HG03342 (cell line): ENCODE results near the gene CCDC88C.
"Not testable (repeated sequence)": the region's sequence is repeated elsewhere in the genome, so short reads cannot be mapped to it uniquely, and the experiment has no call there.

Experiments used
- ATAC-seq: cut with Tn5 transposase; IDR thresholded peaks from one replicate; pipeline ENCODE4 v1.9.1; 2021; ENCODE audit warnings: mild to moderate bottlenecking, moderate library complexity; ENCODE audit not compliant: unreplicated experiment

Gene CCDC88C

GRCh38 chr14:91418387-91419043, 895 bp upstream of the CCDC88C start:
- no peak for ATAC-seq

DNA sequence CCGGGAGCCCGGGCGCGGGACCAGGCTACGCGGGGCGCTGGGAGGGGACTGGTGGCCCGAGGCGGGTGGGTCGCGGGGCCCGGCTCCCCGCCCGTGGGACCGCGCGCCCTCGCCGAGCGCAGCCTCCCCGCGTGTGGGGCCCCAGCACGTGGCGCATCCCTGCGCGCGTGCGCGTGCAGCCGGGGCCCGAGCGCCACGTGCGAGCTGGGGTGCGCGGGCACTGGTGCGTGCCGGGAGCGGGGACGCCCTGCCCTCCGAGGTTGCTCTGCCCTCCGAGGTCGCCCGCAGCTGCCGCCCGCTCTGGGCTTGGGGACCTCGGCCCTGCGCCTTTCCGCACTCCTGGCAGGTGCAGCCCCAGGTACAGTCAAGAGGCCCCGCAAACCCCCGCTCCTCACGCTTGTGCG, 365 bp upstream of the CCDC88C start:
- ATAC-seq, result peak; percentile 20

DNA sequence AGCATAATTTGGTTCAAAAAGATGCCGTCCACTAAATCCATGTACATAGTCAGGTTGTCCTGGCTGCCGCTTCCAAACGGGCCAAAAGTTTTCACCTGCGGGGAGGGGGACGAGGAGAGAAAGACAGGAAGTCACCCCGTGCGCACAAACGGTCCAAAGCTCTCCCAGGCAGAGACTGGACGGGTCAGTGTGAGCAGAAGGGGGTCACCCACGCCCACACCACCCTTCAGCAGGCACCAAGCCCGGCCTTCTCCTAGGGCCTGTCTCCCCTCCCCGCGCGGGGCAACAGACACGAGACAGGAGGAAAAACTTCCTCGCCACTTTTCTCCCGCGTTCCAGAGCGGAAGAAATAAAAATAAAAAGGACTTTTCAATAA, 888 bp downstream of the CCDC88C start:
- no peak for ATAC-seq

DNA sequence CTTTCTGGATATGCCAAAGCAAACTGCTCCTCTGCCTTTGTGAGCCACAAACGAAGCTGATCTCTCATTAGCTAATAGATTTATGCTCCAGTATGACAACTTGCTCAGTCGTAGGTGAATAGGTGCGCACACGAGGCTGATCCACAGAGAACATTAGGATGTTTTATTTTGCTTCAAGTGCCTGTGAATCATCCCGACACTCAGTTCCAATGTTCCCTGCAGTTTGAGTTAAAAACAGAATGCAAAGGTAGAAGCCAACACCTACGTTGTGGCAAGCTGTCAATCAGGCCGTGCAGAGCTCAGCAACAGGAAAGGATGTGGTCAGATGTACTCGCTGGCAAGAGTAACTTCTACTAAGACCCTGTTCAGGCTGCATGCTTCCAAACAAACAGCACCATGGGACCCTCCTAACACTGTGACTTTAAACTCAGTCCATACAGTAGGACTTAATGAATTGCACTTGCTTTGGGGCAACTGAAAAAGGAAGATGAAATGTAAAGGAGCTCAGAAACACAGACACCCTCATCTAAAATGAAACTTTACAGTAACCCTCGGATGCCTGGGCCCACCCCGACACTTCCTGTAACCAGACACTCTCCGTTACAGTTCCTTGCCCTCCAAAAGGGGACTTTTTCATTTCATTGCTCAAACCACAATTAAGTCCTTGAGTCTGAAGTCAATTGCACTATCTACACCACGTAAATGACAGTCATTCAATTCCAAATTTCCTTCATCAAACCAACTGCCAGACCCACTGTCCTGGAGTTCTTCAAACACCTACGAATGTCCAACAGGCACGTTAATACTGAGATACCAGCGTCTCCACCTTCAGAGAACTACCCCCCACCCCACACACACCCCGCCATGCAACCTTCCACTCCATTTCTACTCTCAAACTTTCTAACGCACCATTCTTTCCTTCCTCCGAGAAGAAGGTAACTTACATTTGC, 1.6 kb downstream of the CCDC88C start:
- ATAC-seq, result peak; percentile 57

DNA sequence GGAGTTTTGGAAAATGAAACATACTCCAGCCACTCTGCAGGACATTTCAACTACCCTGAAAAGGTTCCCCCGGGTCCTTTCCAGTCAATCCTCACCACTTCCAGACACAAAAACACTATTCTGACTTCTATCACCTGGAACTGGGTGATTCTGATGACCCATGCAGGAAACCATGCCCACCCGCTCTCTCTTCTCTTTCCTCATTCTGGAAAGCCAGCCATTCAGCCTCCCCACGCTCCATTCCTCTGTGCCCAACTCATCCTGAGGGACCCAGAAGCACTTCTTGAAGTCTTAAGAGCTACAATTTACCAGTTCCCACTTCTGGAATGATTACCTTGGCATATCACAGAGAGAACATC, 3.2 kb downstream of the CCDC88C start:
- no peak for ATAC-seq

GRCh38 chr14:91413547-91414474, 3.8 kb downstream of the CCDC88C start:
- ATAC-seq, result no peak

DNA sequence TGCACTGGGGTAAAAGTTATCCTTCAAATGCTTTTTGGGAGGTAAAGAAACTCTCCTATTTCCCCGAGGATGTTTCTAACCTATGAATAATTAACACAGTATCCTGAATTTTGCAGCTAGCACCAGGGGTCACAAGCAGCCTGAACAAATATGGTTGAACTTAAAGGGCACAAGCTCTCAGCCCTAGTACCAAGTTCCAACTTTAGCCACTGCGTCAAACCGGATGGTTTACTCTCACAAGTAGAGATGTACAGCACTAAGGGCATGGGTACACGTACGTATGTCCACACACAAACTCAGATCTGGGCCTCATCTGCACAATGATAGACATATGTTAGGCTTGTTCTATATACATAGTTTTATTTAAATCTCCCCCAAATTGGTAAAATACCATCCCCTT, 4.7 kb downstream of the CCDC88C start:
- no peak for ATAC-seq

- no peak for ATAC-seq
Measured at GRCh38 chr14:91410771-91411536, 6.7 kb downstream of the CCDC88C start.

GRCh38 chr14:91409928-91410718, 7.5 kb downstream of the CCDC88C start:
- no peak for ATAC-seq

DNA sequence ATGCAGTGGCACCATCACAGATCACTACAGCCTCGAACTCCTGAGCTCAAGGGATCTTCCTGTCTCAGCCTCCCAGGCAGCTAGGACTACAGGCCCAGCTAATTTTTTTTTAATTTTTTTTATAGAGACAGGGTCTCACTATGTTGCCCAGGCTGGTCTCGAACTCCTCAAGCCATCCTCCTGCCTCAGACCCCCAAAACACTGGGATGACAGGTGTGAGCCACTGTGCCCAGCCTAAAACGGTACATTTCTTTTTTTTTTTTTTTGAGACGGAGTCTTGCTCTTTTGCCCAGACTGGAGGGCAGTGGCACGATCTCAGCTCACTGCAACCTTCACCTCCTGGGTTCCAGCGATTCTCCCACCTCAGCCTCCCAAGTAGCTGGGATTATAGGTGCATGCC, 8.4 kb downstream of the CCDC88C start:
- not testable (repeated sequence) for ATAC-seq

DNA sequence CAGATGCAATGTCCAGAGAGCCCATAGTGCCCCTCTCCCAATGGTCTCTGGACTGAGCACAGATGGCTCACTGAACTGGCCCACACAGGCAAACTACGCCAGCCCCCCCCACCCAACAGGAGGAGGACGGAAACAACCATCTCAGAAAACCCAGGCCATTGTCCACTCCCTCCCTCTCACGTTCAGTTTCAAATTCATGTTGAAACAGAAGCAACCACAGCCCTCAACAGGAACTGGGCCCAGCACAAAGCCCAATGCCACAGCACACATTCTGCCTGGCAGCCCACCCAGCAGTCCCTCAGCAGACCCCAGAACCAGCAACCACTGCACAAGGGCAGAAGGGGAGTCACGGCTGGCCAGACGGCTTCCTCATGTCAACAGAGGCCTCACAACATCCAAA, 10.6 kb downstream of the CCDC88C start:
- ATAC-seq, result no peak

- no peak for ATAC-seq
Measured at GRCh38 chr14:91406451-91406850, 11.2 kb downstream of the CCDC88C start.

- ATAC-seq, result no peak
Measured at GRCh38 chr14:91405724-91406435, 11.7 kb downstream of the CCDC88C start.

- no peak for ATAC-seq
Measured at GRCh38 chr14:91405241-91405721, 12.3 kb downstream of the CCDC88C start.

GRCh38 chr14:91402771-91403600, 14.6 kb downstream of the CCDC88C start:
- ATAC-seq, result no peak

DNA sequence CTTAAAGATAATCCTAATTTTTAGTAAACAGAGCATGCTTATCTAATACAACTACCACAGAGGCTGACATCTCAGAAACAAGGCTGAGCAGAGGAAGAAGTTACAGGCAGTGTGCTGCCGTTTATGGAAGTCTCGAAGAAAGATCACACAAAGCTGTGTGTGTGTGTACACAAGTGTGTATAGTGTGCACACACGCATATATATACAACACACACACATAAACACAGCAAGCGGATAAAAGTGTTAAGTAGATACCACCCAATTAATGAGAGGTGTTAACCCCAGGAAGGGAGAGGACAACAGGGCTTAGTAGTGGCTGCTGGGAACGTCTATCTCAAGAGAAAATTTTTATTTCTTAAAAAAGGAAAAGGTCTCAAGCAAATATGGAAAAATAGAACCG, 15.3 kb downstream of the CCDC88C start:
- ATAC-seq, result no peak

DNA sequence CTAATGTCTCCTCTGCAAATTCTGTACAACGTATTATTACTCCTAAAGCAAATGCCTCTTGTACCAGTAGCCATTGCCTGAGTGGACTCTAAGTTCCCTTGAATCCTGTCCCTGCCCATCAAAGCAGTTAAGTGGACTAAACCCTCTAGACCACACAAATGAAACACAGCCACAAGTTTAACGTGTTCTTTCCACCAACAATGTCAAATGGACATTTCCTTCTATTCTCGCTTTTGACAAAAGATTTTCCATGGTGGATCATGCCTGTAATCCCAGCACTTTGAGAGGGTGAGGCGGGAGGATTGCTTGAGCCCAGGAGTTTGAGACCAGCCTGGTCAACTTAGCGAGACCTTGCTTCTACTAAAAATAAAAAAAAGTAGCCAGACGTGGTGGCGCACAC, 15.9 kb downstream of the CCDC88C start:
- ATAC-seq, result no peak

DNA sequence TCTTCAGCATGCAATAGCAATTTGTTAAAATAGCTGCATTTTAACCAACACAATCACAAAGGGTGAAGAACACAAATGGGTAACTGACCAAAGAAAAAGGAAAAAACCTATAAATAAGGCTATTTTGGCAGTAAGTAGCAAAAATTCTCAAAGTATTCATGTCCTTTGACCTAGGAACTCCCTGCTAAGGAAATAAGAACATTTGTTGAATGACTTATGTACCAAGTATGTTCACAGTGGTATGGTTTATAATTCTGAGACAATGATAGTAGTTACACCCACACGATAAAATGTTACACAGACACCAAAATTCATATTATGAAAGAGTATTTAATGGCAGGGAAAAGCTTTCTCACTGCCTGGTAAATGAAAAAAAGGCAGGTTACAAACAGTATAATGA, 16.9 kb downstream of the CCDC88C start:
- no peak for ATAC-seq
